Cardiac muscle cell (in vitro differentiated cells and primary cell): Measurements from ENCODE around the gene PTPRK. TPM values are rescaled to one million over a fixed set of nuclear protein-coding genes. Genes with fewer than 3 reads are reported as not detected.

ENCODE experiments used
- DNase-seq, 2 donors: peaks; one replicate each; pipeline versions ENCODE4 v3.0.0 to v3.0.0-alpha.2; 2010 to 2017; ENCODE audit warnings: low read depth in 1 of 2, low spot score in 1 of 2
- H3K27ac ChIP-seq: fragments of 200-600 bp; sonication (generic); 2 replicates; pipeline ENCODE4 v1.5.1; 2016
- H3K27me3 ChIP-seq: fragments of 200-600 bp; sonication (generic); 2 replicates; pipeline ENCODE4 v1.6.0; 2016; ENCODE audit warnings: control low read depth
- H3K36me3 ChIP-seq: fragments of 200-600 bp; sonication (generic); 2 replicates; pipeline ENCODE4 v1.5.1; 2016; ENCODE audit warnings: control low read depth
- H3K4me1 ChIP-seq: fragments of 200-600 bp; sonication (generic); 2 replicates; pipeline ENCODE4 v1.8.1; 2017; ENCODE audit warnings: low read depth, mild to moderate bottlenecking, mixed run types
- H3K4me3 ChIP-seq: fragments of 200-600 bp; sonication (generic); 2 replicates; pipeline ENCODE4 v1.5.1; 2016; ENCODE audit warnings: mild to moderate bottlenecking
- H3K9me3 ChIP-seq: fragments of 200-600 bp; sonication (generic); 2 replicates; pipeline ENCODE4 v1.5.1; 2017; ENCODE audit warnings: low read depth, mild to moderate bottlenecking, control low read depth
- CTCF ChIP-seq: IDR thresholded peaks from 2 replicates; pipeline ENCODE4 v1.5.1; 2012; ENCODE audit warnings: low read depth, mild to moderate bottlenecking, low read length
- polyA plus RNA-seq: library from polyadenylated mRNA; unstranded; fragments of >200 nt; fragmentation: Nextera tagmentation; extraction: Ambion mirVana; gene quantifications from 2 replicates; pipeline ENCODE4 v1.2.1, GENCODE V29; 2016
- total RNA-seq: library from RNA; depleted of rRNA; stranded (reverse); fragments of >200 nt; gene quantifications from 2 replicates; pipeline ENCODE4 v1.2.3, GENCODE V29; 2016

Gene PTPRK
- total and polyA plus RNA-seq, 2 experiments from 2014 or later, result 48.3 to 73.1 TPM

- Histone ChIP-seq H3K4me3 (no peak overlapping the region), H3K4me1 (peaks cover 11% of the 10 kb centered on the region), H3K27me3 (no peaks in the 10 kb centered on the region), H3K36me3 (no peaks in the 10 kb centered on the region), H3K27ac (no peak overlapping the region), H3K9me3 (no peaks in the 10 kb centered on the region)
- TF ChIP-seq CTCF, result no peak
- no peak for DNase-seq
These were observed 97.5 kb downstream of the PTPRK start for GRCh38 chr6:128422871-128423270.

- no peak overlapping the region for H3K27ac ChIP-seq
- no peak overlapping the region for H3K4me3 ChIP-seq
- no peaks in the 10 kb centered on the region for H3K9me3 ChIP-seq
- no peak for DNase-seq
- no peak for TF ChIP-seq CTCF
- H3K4me1 ChIP-seq, result peaks cover 11% of the 10 kb centered on the region
- H3K27me3 ChIP-seq, result no peaks in the 10 kb centered on the region
- H3K36me3 ChIP-seq, result no peaks in the 10 kb centered on the region
These were observed 98.2 kb downstream of the PTPRK start for GRCh38 chr6:128422200-128422599.

- H3K27ac ChIP-seq, result no peak overlapping the region
- no peak for TF ChIP-seq CTCF
- no peaks in the 10 kb centered on the region for H3K36me3 ChIP-seq
These were observed 98.6 kb downstream of the PTPRK start for GRCh38 chr6:128421788-128422187.

GRCh38 chr6:128417698-128418097 lies 102.7 kb downstream of the PTPRK start:
- no peaks in the 10 kb centered on the region for H3K9me3 ChIP-seq
- H3K27me3 ChIP-seq, result no peaks in the 10 kb centered on the region
- no peak overlapping the region for H3K4me3 ChIP-seq
- DNase-seq, result peak in 1 of 2 donors; percentile 80
- no peak for TF ChIP-seq CTCF
- no peak overlapping the region for H3K27ac ChIP-seq
- H3K36me3 ChIP-seq, result no peaks in the 10 kb centered on the region
- peaks cover 6% of the 10 kb centered on the region for H3K4me1 ChIP-seq

More at GRCh38 chr6:128421788-128422187, 98.6 kb downstream of the PTPRK start:
- Histone ChIP-seq H3K9me3 (no peaks in the 10 kb centered on the region), H3K4me3 (no peak overlapping the region), H3K27me3 (no peaks in the 10 kb centered on the region), H3K4me1 (peaks cover 11% of the 10 kb centered on the region)
- DNase-seq, result no peak

- no peak overlapping the region for H3K27ac ChIP-seq
These were observed 105.0 kb downstream of the PTPRK start for GRCh38 chr6:128415387-128415786.

More at GRCh38 chr6:128415387-128415786, 105.0 kb downstream of the PTPRK start:
- no peak for DNase-seq
- Histone ChIP-seq H3K4me3 (no peak overlapping the region), H3K36me3 (no peaks in the 10 kb centered on the region), H3K27me3 (no peaks in the 10 kb centered on the region), H3K4me1 (no peaks in the 10 kb centered on the region), H3K9me3 (no peaks in the 10 kb centered on the region)
- no peak for TF ChIP-seq CTCF
